GM12864 (cell line): Measurements from ENCODE around the gene NIPA2.

Source experiments
- DNase-seq: peaks from one replicate; pipeline ENCODE4 v3.0.0-alpha.2; 2011; ENCODE audit warnings: low read depth
- H3K4me3 ChIP-seq: 2 replicates; pipeline ENCODE4 v1.5.1; 2011; ENCODE audit warnings: mild to moderate bottlenecking, low read depth, low read length, control low read depth
- CTCF ChIP-seq: IDR thresholded peaks from 2 replicates; pipeline ENCODE4 v1.5.1; 2011; ENCODE audit warnings: low read depth, mild to moderate bottlenecking, moderate library complexity, low read length, control low read depth, inconsistent platforms; ENCODE audit errors: missing control alignments

The NIPA2 gene

GRCh38 chr15:22895465-22896190 lies 57.2 kb downstream of the NIPA2 start:
- DNase-seq = no peak
- no peak overlapping the region for H3K4me3 ChIP-seq
- no peak for TF ChIP-seq CTCF

- no peak for TF ChIP-seq CTCF
- no peak for DNase-seq
Observed at GRCh38 chr15:22902046-22902445, 63.6 kb downstream of the NIPA2 start.

GRCh38 chr15:22902578-22902977 lies 64.1 kb downstream of the NIPA2 start:
- no peak for TF ChIP-seq CTCF
- H3K4me3 ChIP-seq = no peak overlapping the region
- no peak for DNase-seq

More at GRCh38 chr15:22902046-22902445, 63.6 kb downstream of the NIPA2 start:
- no peak overlapping the region for H3K4me3 ChIP-seq

GRCh38 chr15:22902981-22903380 lies 64.5 kb downstream of the NIPA2 start:
- H3K4me3 ChIP-seq = no peak overlapping the region
- no peak for DNase-seq
- TF ChIP-seq CTCF = no peak

- no peak overlapping the region for H3K4me3 ChIP-seq
- no peak for TF ChIP-seq CTCF
- DNase-seq = no peak
Observed at GRCh38 chr15:22903427-22903826, 65.0 kb downstream of the NIPA2 start.

GRCh38 chr15:22903961-22904534 lies 65.6 kb downstream of the NIPA2 start:
- no peak for DNase-seq
- no peak overlapping the region for H3K4me3 ChIP-seq
- no peak for TF ChIP-seq CTCF

GRCh38 chr15:22904736-22905135 lies 66.3 kb downstream of the NIPA2 start:
- TF ChIP-seq CTCF = no peak
- DNase-seq = no peak
- H3K4me3 ChIP-seq = no peak overlapping the region
